PC-3 (cell line): Measurements from ENCODE around the gene IFT122. TPM values are rescaled to one million over a fixed set of nuclear protein-coding genes. Genes with fewer than 3 reads are reported as not detected.

ENCODE experiments used
- ATAC-seq: fragments of 200-7000 bp; cut with Tn5 transposase; 2 replicates; pipeline ENCODE4 v1.9.1; 2020; ENCODE audit warnings: mild to moderate bottlenecking, moderate library complexity
- BruUV-seq: library from RNA; stranded (reverse); fragments of 400-500 nt; replicated peaks from 2 replicates; lab custom pipeline; 2021; lab: Mats Ljungman, UMichigan
- CTCF ChIA-PET: fragments of 300-600 bp; sonication (Branson Sonifier 250); formaldehyde crosslinking; loops from one replicate; lab custom pipeline; 2022; ENCODE audit warnings: antibody characterized with exemption; lab: Charles Lee
- POLR2A ChIA-PET: fragments of 300-600 bp; sonication (Branson Sonifier 250); formaldehyde crosslinking; loops from one replicate; lab custom pipeline; 2022; ENCODE audit warnings: antibody characterized with exemption; ENCODE audit not compliant: unreplicated experiment; lab: Charles Lee
- DNase-seq: peaks from one replicate; pipeline ENCODE4 v3.0.0-alpha.2; 2015
- H2AFZ ChIP-seq: fragments of 300-600 bp; sonication (generic); 2 replicates; pipeline ENCODE4 v1.6.0; 2016; ENCODE audit warnings: antibody characterized with exemption, low read length
- H3F3A ChIP-seq: fragments of 300-600 bp; sonication (generic); one replicate; pipeline ENCODE4 v1.6.0; 2017; ENCODE audit warnings: antibody characterized with exemption, low read length, control low read depth, mild to moderate bottlenecking; ENCODE audit not compliant: unreplicated experiment
- H3K27ac ChIP-seq: fragments of 300-600 bp; sonication (generic); 2 replicates; pipeline ENCODE4 v1.5.1; 2016; ENCODE audit warnings: mild to moderate bottlenecking, low read length
- H3K27me3 ChIP-seq: fragments of 300-600 bp; sonication (generic); 2 replicates; pipeline ENCODE4 v1.6.1; 2016; ENCODE audit warnings: low read length, mixed read lengths
- H3K36me3 ChIP-seq: fragments of 300-600 bp; sonication (generic); 2 replicates; pipeline ENCODE4 v1.6.1; 2016; ENCODE audit warnings: low read depth, mixed run types, low read length, mixed read lengths
- H3K4me1 ChIP-seq: fragments of 300-600 bp; sonication (generic); 2 replicates; pipeline ENCODE4 v1.5.1; 2016; ENCODE audit warnings: low read length; ENCODE audit not compliant: insufficient read depth
- H3K4me2 ChIP-seq: fragments of 300-600 bp; sonication (generic); 2 replicates; pipeline ENCODE4 v1.6.0; 2016; ENCODE audit warnings: low read length
- H3K4me3 ChIP-seq: fragments of 300-600 bp; sonication (generic); 2 replicates; pipeline ENCODE4 v1.5.1; 2016; ENCODE audit warnings: mild to moderate bottlenecking, low read length, mixed read lengths
- H3K79me2 ChIP-seq: fragments of 300-600 bp; sonication (generic); 2 replicates; pipeline ENCODE4 v1.6.1; 2017; ENCODE audit warnings: low read length, mixed read lengths
- H3K9ac ChIP-seq: fragments of 300-600 bp; sonication (generic); 2 replicates; pipeline ENCODE4 v1.6.0; 2016; ENCODE audit warnings: mild to moderate bottlenecking, low read length
- H3K9me2 ChIP-seq: fragments of 300-600 bp; sonication (generic); replicated peaks from 2 replicates; pipeline ENCODE4 v1.6.1; 2016; ENCODE audit warnings: mixed run types, low read length, mixed read lengths
- H3K9me3 ChIP-seq: fragments of 300-600 bp; sonication (generic); 2 replicates; pipeline ENCODE4 v1.6.1; 2016; ENCODE audit warnings: low read length, mixed read lengths
- H4K20me1 ChIP-seq: fragments of 300-600 bp; sonication (generic); 2 replicates; pipeline ENCODE4 v1.6.1; 2016; ENCODE audit warnings: low read length, mixed read lengths
- CTCF ChIP-seq: fragments of 300-600 bp; sonication (generic); conservative IDR thresholded peaks from 2 replicates; pipeline ENCODE4 v1.5.1; 2017; ENCODE audit warnings: antibody characterized with exemption, low read depth, mild to moderate bottlenecking, low read length
- EZH2 ChIP-seq: fragments of 300-600 bp; sonication (generic); IDR thresholded peaks from one replicate; pipeline ENCODE4 v1.6.1; 2017; ENCODE audit warnings: antibody characterized with exemption, mild to moderate bottlenecking, low read length; ENCODE audit not compliant: unreplicated experiment
- EZH2phosphoT487 ChIP-seq: fragments of 300-600 bp; sonication (generic); IDR thresholded peaks from 2 replicates; pipeline ENCODE4 v1.6.1; 2018; ENCODE audit warnings: mild to moderate bottlenecking, antibody characterized with exemption, low read length, borderline replicate concordance
- intact Hi-C: fragments of 100-400 bp; cut with micrococcal nuclease; formaldehyde crosslinking; loops from 2 replicates; pipeline ENCODE4 v1.9.0; 2023
- total RNA-seq: library from RNA; depleted of rRNA; stranded (reverse); fragments of >200 nt; gene quantifications from 2 replicates; pipeline ENCODE4 v1.2.3, GENCODE V29; 2014

The IFT122 gene
- total RNA-seq, 1 experiment from 2014 or later: 10.2 TPM

- Histone ChIP-seq H3K9me2 (no peaks in the 10 kb centered on the region), H3K36me3 (no peaks in the 10 kb centered on the region), H4K20me1 (no peaks in the 10 kb centered on the region), H3K9me3 (no peaks in the 10 kb centered on the region), H3K4me3 (no peak overlapping the region), H3F3A (no peaks in the 10 kb centered on the region), H3K4me2 (no peak overlapping the region), H3K4me1 (no peaks in the 10 kb centered on the region), H3K27me3 (no peaks in the 10 kb centered on the region), H2AFZ (no peak overlapping the region), H3K9ac (no peak overlapping the region), H3K79me2 (no peaks in the 10 kb centered on the region), H3K27ac (no peak overlapping the region)
- ChIA-PET CTCF (no interaction called here), POLR2A (no interaction called here)
- ATAC-seq (no peak), DNase-seq (no peak)
- BruUV-seq: no TSS peak
- intact Hi-C loops: no loop called here
- TF ChIP-seq CTCF (no peak), EZH2phosphoT487 (no peak), EZH2 (no peak)
These were observed 13.7 kb downstream of the IFT122 start for GRCh38 chr3:129453732-129454131.

- no peaks in the 10 kb centered on the region for H3K79me2 ChIP-seq
- H4K20me1 ChIP-seq: no peaks in the 10 kb centered on the region
- no peaks in the 10 kb centered on the region for H3K36me3 ChIP-seq
- H3K4me2 ChIP-seq: peak overlapping the region; percentile 42; the same call in 1 of the 2 replicates
- H3K4me3 ChIP-seq: no peak overlapping the region
- H3K9me3 ChIP-seq: no peaks in the 10 kb centered on the region
- CTCF ChIA-PET: no interaction called here
- H3F3A ChIP-seq: no peaks in the 10 kb centered on the region
- no peak overlapping the region for H2AFZ ChIP-seq
- DNase-seq (no peak), ATAC-seq (no peak)
- no peaks in the 10 kb centered on the region for H3K9me2 ChIP-seq
- H3K9ac ChIP-seq: no peak overlapping the region
- H3K27me3 ChIP-seq: no peaks in the 10 kb centered on the region
- TF ChIP-seq EZH2 (no peak), EZH2phosphoT487 (no peak), CTCF (no peak)
- BruUV-seq: no TSS peak
- intact Hi-C loops: no loop called here
- POLR2A ChIA-PET: no interaction called here
- H3K27ac ChIP-seq: peak overlapping the region; percentile 90
- peaks cover 19% of the 10 kb centered on the region for H3K4me1 ChIP-seq
These were observed 20.1 kb downstream of the IFT122 start for GRCh38 chr3:129460155-129460554.

- Histone ChIP-seq H3K9ac (no peak overlapping the region; the same call in 1 of the 2 replicates), H4K20me1 (no peaks in the 10 kb centered on the region), H3K9me2 (no peaks in the 10 kb centered on the region), H3K79me2 (no peaks in the 10 kb centered on the region), H3K4me3 (no peak overlapping the region), H2AFZ (no peak overlapping the region), H3K27ac (peak overlapping the region; percentile 90), H3K4me1 (peaks cover 19% of the 10 kb centered on the region), H3K27me3 (no peaks in the 10 kb centered on the region), H3K9me3 (no peaks in the 10 kb centered on the region), H3F3A (no peaks in the 10 kb centered on the region), H3K4me2 (peak overlapping the region; percentile 42), H3K36me3 (no peaks in the 10 kb centered on the region)
- BruUV-seq: no TSS peak
- TF ChIP-seq CTCF: no peak
- no peak for TF ChIP-seq EZH2
- no peak for TF ChIP-seq EZH2phosphoT487
- ChIA-PET CTCF (no interaction called here), POLR2A (no interaction called here)
- no peak for DNase-seq
- no peak for ATAC-seq
- intact Hi-C loops: no loop called here
These were observed 20.5 kb downstream of the IFT122 start for GRCh38 chr3:129460572-129460971.
